ENCODE data around the gene FGF19.
A peak's percentile ranks its signal among the peaks of the same experiment; 100 is the strongest.

FGF19 gene

DNA sequence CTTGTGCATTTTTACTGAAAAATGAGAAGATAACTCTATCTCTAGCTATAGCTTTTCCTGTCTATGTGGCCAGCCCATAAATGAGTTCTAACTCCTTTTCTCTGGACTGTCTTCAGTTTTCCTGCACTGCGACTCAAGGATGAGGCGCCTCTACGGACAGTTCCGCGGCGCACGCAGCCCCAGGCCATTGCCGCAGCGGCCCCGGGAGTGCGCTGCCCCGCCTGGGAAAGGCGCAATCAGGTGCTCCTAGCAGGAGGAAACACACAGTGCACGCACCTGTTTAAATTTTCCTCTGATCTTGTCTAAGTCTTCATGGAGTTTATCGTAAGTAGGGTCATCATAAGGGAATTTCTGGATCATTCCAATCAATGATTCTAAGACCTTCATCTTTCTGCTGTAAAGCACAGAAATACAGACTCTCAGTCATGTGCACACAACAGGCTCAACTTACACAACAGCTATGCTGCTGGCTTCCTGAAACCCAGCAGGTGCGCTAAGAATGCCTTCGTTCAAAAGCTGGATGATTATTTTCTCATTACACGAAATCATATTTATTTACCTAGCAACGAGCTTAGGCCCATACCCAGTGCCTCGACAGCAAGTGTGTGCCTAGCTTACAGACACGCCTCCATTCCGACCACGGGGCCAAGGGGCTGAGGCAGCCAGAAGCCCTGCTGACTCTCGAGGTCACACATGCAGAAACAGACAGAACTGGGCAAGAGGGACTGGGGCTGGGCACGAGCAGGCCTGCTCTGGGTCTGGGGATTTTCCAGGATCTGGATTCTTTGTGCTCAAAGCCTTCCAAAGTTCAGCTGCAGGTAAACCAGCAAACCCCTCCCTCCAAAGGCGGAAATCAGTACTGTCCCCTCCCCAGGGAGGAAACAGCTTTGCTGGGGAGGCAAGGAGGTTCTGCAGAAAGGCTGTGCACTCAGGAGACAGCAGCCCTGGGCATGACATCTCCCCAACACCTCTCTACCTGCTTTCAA is 35.9 kb downstream of the FGF19 start:
- peak; percentile 34 for DNase-seq

DNA sequence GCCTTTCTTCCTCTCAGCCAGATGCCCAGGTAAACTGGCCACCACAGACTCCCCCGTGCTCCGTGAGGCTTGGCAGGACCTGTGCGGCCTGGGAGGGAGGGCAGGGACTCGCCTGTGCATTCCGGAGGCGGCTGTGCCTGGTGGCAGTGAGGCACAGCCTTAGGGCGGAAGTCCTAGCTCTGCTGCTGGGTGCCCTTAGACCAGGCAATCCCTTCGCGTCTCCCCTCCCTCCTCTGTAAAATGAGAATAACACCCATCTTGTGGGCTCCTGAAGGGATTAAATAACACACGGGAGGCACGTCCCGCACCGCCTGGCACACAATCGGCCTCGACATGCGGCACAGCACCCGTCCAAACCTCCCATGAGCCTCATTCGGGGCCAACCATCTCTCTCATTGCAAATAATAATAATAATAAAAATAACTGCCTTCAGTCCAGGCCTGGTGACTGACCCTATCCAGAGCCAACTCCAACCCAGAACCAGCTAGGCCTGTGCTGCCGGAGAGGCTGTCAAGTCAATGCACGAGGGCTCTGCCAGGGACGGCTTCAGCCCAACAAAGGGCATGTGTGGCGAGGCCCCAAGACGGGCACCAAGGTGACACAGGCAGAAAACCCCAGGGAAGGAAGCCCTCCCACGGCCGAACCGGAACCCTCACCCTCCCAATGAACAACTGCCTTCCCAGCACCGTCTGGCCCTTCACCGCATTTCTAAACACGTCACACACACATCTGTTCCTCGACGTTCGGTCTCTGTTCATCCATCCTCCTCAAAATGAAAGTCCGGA is 36.9 kb downstream of the FGF19 start:
- no peak for DNase-seq

DNA sequence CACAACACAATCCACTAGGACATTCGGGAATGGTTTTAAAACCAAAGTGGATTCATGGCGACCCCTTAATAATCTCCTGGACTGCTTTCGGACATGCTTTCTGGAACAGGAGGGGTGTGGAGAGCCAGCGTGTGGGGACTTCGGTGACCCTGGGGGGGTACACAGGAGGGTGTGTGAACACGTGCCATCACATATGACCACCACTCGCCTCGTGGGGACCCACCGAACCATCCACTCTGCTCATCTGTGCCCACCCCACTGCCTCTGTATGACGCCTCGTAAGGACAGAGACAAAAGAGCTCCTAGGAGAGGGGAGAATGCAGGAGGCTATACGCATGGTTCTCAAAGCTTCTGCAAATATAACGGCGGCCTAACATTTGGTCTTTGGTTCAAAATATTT is 37.6 kb downstream of the FGF19 start:
- DNase-seq, result no peak

- no peak for DNase-seq
Observed at GRCh38 chr11:69665669-69666068, 38.2 kb downstream of the FGF19 start.

DNA sequence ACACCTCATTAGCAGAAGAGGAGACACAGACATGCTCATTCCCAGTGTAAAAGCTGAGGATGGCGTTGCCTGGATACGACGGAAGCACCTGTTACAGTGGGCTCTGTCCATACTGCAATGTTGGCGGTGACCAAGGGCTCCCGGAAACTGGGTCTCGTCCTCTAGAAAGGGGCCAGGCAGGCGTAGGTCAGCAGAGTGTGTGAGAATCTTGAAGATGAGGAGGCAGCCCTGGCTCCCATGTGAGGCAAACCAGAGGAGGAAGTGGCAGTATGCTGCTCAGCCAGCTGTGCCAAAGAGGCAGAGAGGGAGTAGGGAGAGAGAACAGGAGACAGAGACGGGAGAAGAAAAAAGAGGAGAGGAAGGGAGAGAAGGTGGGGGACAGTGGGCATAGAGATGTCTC is 38.9 kb downstream of the FGF19 start:
- DNase-seq, result no peak

DNA sequence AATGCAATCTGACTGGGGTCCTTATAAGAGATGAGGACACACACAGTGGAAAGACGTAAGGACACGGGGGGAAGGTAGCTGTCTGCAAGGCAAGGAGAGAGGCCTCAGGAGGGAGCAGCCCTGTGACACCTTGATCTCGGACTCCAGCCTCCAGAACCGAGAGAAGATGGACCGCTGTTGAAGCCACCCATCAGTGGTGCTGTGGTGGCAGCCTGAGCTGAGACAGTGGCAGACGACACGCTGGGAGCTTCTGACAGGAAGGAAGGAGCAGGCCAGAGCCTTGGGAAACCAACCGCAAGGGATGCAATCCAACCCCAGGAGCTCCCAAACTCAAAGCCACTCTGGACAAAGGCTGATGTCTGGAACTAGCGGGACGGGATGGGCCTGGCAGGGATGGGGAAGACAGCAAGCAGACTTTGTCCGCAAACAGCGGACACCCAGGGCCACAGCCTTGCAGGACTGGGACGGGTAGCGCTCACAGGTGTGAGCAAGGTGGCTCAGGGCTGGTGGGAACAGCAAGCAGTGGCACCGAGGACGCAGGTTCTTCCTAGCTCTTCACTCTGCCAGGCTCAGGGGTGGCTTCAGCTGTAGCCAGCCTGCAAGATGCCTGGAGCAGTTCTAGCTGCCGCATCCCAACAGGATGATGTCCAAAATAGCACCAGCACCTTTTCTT is 39.6 kb downstream of the FGF19 start:
- DNase-seq, result no peak

GRCh38 chr11:69663326-69663725 is 40.5 kb downstream of the FGF19 start:
- DNase-seq, result no peak

DNA sequence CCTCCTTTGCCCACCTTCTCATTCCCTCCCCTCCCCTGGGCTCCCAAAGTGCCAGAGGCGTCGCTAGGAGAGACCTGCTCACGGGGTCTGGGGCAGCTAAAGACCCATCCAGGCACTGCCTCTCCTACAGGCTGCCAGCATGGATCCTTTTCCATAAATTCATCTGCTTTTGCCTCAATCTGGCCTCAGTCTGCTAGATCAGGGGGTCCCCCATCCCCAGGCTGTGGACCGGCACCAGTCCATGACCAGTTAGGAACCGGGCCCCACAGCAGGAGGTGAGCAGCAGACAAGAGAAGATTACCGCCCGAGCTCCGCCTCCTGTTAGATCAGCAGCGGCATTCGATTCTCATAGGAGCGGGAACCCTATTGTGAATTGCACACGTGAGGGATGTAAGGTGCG is 41.0 kb downstream of the FGF19 start:
- no peak for DNase-seq

GRCh38 chr11:69662021-69662698 is 41.7 kb downstream of the FGF19 start:
- no peak for DNase-seq

- DNase-seq, result no peak
Observed at GRCh38 chr11:69661413-69661715, 42.5 kb downstream of the FGF19 start.

DNA sequence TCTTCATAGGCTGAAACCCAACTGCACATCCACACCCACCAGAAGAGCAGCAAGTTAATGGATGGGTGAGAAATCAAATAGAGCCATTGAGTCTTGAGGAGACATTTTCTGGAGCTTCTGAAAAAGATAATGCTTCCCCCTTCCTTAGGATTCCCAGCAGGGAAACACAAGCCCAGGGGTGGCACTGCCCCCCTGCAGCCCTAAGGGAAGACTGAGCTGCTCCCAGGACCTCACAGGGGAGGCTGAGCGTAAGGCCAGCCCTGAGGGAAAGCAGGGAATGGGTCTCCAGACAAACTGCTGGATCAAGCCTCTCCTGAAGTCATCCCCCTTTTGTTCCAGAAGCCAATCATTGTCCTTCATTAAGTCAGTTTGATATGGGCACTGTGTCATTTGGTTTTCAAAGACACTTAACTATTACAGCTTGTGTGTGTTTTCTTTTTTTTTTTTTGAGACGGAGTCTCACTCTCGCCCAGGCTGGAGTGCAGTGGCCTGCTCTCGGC is 43.8 kb downstream of the FGF19 start:
- DNase-seq, result no peak

GRCh38 chr11:69659591-69659990 is 44.2 kb downstream of the FGF19 start:
- no peak for DNase-seq

DNA sequence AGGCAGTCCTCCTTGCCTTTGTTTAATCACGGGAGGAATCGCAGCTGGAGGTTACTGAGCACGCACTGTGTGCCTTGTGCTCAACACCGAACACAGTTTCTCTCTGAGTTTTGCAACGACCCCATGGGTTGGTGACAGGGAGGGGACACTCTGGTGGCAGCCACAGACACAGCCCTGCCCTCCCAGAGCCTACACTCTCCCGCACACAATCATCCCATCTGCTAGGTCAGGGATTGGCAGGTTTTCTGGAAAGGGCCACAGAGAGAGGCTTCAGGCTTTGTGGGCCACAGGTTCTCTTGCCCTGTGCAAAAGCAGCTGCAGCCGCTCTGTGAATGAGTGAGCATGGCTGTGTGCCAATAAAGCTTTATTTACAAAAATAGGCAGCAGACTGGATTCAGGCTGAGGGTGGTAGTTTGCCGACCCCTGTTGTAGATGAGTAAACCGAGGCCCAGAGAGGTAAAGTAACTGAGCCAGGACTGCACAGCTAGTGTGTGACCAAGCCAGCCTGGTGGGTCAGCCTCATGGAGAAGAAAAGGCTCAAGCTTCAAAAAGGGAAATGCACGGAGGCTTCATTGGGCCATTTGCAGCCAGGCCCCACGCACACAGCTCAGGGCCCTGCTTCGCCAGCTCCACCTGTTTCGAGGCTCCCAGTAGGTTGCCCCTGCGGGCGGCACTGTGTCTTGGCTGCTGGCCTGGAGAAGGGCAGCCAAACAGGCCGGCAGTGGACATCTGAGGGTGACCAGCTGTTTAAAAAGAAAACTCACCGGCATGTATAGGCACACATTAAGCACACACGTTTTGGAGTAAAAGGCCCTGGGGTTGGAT is 45.0 kb downstream of the FGF19 start:
- DNase-seq, result no peak

DNA sequence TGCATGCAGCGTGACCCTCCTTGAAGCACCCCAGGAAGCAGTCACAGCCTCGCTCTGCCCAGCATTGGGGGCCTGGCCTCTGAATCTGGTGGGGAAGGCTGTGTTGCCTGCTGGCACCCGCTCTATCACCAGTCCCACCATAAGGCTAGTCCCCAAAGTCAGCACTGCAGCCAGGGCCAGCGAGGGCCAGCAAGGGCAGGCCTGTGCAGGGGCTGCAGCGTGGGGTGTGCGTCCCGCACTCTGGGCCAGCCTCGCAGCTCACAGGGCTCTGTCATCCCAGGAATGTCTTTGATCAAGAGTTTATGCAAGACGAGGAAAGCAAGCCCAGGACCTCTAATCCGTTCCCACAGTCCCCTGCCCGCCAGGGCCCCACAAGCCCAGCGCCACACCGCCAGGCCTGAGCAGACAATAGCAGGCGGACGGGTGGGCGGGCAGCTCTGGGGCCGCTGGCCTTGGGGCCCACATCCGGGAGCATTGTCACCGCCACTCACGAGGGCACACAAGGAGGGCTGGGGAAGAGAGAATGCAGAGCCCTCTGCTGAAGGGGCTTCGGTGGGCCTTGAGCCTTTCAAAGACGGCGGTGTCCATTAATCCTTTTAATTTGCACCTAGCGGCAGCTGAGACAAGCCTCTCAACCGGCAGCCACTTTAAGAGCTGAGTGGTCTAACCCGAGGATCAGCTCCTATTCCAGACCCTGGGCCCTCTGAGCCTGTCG is 45.8 kb downstream of the FGF19 start:
- DNase-seq, result no peak

DNA sequence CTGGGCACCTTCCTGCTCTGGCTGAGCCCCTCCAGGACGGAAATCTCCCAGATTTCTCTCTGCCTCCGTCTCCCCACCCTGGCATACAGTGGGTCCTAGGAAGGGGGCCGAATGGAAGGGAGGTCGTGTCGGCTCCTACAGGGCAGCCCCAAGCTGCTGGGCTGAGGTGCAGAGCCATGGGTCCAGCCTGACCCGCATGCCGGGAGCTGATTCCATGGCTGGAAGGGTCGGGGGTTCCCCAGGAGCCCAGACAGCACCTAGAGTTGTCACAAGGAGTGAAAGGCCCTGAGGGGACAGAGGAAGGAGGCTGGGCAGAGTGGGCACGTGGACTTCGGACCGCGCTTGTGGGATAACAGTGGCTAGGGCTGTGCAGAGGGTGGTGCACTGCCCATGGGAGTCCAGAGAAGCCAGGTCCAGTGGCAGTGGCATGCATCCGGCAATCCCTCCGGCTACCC is 46.3 kb downstream of the FGF19 start:
- no peak for DNase-seq

DNA sequence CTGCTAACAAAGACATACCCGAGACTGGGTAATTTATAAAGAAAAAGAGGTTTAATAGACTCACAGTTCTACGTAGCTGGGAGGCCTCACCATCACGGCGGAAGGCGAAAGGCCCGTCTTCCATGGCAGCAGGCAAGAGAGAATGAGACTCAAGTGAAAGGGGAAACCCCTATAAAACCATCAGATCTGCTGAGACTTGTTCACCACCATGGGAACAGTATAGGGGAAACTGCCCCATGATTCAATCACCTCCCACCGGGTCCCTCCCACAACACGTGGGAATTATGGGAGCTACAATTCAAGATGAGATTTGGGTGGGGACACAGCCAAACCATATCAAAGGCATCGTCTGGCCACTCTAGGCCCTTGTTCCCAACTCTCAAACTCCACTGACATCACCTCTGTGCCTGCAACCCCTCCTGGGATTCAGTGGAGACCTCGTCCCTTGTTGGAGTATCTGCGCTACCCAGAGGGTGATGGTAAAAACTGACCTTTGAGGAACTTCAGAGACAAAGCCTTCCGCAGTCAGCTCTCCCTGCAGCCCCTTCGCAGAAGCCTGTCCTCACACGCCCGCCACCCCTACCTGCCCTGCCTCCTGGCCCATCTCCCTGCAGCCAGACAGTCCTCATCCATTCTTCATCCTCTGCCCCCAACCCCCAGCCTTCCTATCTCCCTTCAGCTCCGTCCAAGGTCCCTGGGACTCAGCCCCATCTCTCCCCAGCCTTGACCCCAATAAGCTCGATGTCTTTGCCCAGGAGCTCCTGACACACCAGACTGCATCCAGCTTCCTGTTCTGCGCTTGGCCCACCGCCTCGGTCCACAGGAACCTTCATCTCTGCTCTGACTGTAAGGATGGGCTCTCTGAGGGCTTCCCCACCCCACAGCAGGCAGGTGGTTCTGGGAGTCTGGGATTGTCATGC is 47.0 kb downstream of the FGF19 start:
- no peak for DNase-seq

- DNase-seq, result no peak
Observed at GRCh38 chr11:69655479-69656428, 48.1 kb downstream of the FGF19 start.

- peak; percentile 44 for DNase-seq
Observed at GRCh38 chr11:69654660-69655478, 49.0 kb downstream of the FGF19 start.
